Stimulated activated CD8-positive, alpha-beta memory T cell treated with anti-CD3 and anti-CD28 coated beads, Interleukin-12 subunit alpha, Interleukin-12 subunit beta, amount 100 ng/mL, for 24 hours (primary cell): ENCODE data around the gene GRIN2A.

Source experiments
- DNase-seq: peaks from one replicate; pipeline ENCODE4 v3.0.0-alpha.2; 2020; ENCODE audit errors: extremely low read depth

GRIN2A gene

GRCh38 chr16:10182222-10183053, at the start of gene GRIN2A:
GRIN2A (minus strand) TSS chr16:10182428; CDS start chr16:10180411, 2,017 bp downstream.
- DNase-seq, result no peak

GRCh38 chr16:10231563-10231962, 49.3 kb upstream of the GRIN2A start:
- DNase-seq, result no peak

GRCh38 chr16:10228779-10229178, 46.6 kb upstream of the GRIN2A start:
- no peak for DNase-seq

- DNase-seq, result no peak
Measured at GRCh38 chr16:10226987-10227306, 44.7 kb upstream of the GRIN2A start.

- no peak for DNase-seq
Measured at GRCh38 chr16:10226141-10226986, 44.1 kb upstream of the GRIN2A start.

- DNase-seq, result no peak
Measured at GRCh38 chr16:10225653-10226052, 43.4 kb upstream of the GRIN2A start.

- no peak for DNase-seq
Measured at GRCh38 chr16:10224850-10225249, 42.6 kb upstream of the GRIN2A start.

- no peak for DNase-seq
Measured at GRCh38 chr16:10220942-10221341, 38.7 kb upstream of the GRIN2A start.

- no peak for DNase-seq
Measured at GRCh38 chr16:10219742-10220141, 37.5 kb upstream of the GRIN2A start.

GRCh38 chr16:10218490-10219206, 36.4 kb upstream of the GRIN2A start:
- DNase-seq, result no peak

- DNase-seq, result no peak
Measured at GRCh38 chr16:10213748-10214147, 31.5 kb upstream of the GRIN2A start.

- no peak for DNase-seq
Measured at GRCh38 chr16:10210944-10211343, 28.7 kb upstream of the GRIN2A start.

GRCh38 chr16:10206865-10207264, 24.6 kb upstream of the GRIN2A start:
- DNase-seq, result no peak

- no peak for DNase-seq
Measured at GRCh38 chr16:10206215-10206614, 24.0 kb upstream of the GRIN2A start.

GRCh38 chr16:10205688-10206087, 23.5 kb upstream of the GRIN2A start:
- no peak for DNase-seq

- DNase-seq, result no peak
Measured at GRCh38 chr16:10202649-10203048, 20.4 kb upstream of the GRIN2A start.

GRCh38 chr16:10200637-10201586, 18.7 kb upstream of the GRIN2A start:
- DNase-seq, result no peak

GRCh38 chr16:10196999-10197398, 14.8 kb upstream of the GRIN2A start:
- DNase-seq, result no peak

- no peak for DNase-seq
Measured at GRCh38 chr16:10191096-10191495, 8.9 kb upstream of the GRIN2A start.

- no peak for DNase-seq
Measured at GRCh38 chr16:10189861-10190390, 7.7 kb upstream of the GRIN2A start.

- no peak for DNase-seq
Measured at GRCh38 chr16:10188236-10188635, 6.0 kb upstream of the GRIN2A start.
